ENCODE results near the gene G3BP2.

The G3BP2 gene

GRCh38 chr4:75637176-75637575, 36.0 kb downstream of the G3BP2 start:
- DNase-seq, result no peak

DNA sequence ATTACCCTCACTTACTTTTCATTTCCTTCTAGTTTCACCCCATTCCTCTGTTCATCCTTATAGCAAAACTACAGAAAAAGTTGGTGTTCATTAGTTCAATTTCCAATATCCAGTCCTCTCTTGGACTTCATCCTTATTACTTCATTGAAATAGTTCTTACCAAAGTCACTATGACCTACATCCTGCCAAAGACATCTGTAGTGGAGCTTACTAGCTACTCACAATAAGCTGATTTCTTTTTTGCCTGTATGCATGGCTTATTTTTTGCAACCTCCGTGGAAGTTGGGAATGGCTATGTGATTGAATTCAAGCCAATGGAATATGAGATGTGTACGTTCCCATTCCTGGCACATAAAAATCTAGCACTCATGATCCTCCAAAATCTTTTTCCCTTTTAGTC, 38.3 kb downstream of the G3BP2 start:
- DNase-seq, result no peak

DNA sequence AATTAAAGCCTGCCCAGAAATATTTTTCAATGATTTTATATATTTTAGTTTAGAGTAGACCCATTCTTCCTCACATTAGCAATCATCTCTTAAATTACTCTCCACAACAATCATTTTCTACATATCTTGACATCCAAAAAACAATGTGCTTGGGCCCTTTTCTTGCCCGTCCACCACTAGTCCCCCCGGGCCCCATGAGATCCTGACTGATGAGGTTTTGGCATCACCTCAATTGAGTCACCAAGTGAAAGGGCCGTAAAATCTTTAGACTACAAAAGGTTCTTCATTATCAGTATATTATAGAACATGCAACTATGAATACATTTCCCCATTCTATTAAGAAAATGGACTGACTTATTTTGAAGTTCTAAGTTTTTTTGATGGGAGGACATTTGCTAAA, 38.9 kb downstream of the G3BP2 start:
- DNase-seq, result no peak

DNA sequence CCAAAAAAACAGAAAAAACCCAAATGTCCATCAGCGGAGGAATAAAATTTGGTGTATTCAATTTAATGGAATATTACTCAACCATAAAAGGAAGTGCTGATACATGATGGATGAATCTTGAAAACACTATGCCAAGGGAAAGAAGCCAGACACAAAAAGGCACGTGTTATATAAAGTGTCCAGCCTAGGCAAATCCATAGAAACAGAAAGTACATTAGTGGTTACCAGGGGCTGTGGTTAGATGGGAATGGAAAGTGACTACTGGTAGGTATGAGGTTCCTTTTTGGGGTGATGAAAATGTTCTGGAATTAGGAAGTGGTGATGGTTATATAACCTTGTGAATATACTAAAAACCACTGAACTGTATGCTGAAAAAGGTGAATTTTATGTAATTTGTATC, 39.4 kb downstream of the G3BP2 start:
- DNase-seq, result no peak

- DNase-seq, result no peak
These were observed 42.3 kb downstream of the G3BP2 start for GRCh38 chr4:75630937-75631329.

DNA sequence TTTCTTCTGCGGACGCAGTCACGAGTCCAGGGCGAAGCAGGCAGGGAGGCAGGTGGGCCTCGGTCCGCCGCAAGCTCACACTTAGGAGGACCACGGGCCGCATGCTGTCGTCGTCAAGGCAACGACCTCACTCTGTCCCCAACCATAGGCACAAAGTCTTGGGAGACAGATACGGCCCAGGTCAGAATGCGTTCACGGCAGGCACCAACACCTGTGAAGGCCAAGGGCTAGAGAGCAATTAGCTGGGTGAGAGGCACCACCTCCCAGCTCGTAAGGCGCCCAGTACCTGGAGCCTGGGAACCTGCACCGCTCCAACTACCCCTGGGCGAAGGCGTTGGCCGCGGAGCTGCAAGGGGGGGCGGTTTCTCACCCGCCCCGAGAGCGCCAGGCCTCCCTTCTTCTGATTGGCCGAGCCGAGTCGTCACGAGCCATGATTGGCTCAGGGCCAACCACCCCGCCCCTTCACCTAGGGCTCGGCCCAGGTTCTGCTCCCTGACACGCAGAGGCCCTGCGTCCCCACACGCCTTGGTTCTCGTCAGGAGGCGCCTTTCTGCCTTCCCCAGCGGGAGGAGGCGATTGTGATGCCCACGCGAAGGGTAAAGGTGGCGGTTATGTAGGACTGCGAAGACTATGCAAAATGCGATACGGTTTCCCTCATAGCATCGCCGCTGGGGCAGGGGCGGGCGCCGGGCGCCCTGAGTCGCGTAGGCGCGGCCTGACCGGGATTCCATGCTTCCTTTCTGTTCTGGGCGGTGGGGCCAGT, 42.9 kb downstream of the G3BP2 start, which contains the start of gene CDKL2:
TSS of gene CDKL2 (minus strand) at position 355 of the 763 bp plus-strand sequence. CDS start 4,540 bp downstream, outside the sequence.
- DNase-seq, result no peak

DNA sequence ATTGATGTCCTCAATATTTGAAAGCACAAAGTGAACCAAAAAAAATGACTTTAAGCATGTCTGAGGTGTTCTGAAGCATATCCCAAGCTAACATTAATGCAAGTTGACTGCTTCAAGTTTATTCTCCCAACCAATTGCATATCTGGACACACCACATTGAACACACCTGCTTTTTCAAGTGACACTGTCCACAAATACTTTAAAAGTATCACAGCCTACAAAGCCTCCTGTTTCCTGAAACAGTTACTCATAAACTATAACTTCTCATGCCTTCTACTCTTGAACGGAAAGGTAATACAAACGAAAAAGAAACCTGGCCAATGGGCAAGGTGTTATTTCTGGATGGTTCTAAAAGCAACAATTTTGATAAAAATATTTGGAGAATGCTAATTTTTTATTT, 44.0 kb downstream of the G3BP2 start:
- no peak for DNase-seq

DNA sequence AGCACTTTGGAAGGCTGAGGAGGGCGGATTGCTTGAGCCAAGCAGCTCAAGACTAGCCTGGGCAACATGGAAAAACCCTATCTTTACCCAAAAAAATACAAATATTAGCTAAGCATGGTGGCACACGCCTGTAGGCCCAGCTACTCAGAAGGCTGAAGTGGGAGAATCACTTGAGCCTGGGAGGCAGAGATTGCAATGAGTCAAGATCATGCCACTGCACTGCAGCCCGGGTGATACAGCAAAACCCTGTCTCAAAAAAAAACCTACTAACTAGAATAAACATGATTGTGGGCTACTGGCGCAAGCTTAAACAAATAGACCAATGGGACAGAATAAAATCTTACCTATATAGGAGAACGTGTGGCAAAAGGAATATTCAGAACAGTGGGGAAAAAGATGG, 50.2 kb downstream of the G3BP2 start:
- DNase-seq, result no peak

DNA sequence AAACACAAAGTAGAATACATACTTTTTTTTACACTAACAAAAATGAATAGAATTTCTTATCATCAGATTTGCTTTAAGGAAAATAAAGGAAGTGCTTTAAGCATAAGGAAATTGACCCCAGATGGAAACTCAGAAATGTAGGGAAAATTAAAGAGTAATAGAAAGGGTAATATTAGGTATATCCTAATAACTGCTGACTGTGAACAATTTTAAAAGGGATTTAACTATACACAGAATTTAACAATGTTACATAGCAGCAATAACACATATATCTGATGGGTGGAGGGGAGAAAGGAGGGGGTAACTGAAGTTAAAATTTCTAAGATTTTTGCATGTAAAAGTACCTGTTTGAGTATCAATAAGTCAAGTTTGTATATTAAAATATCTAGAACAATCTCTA, 51.5 kb downstream of the G3BP2 start:
- no peak for DNase-seq

DNA sequence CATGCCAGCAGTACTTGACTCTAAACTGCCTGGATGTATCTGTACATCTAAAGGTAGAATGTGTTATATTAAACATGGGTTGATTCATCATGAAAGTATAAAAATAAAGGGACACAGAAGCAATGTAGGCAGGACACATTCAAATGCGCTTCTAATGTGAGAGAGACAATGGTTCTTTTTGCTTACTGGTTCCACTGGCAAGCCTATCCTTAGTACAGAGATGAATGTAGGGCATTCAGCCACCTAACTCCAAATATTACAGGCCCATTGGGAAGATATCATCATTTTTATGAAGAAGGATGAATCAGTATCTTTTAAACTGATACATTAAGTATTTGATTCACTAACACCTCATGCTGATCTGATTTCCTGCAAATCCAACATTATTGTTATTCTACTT, 60.9 kb downstream of the G3BP2 start:
- DNase-seq, result no peak

DNA sequence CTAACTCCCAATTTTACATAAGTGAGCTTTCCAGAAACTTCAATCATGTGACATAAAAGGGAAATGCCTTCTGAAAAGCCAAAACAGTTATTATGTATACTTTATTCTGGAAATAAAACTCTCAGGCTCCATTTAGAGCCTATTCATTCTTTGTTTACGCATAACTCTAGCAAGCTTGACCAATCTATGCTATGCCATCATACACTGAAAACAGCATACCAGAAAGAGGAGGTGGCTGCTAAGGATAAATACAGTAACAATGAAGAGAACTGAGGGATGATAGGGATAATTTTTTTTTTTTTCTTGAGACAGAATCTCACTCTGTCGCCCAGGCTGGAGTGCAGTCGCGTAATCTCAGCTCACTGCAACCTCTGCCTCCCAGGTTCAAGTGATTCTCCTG, 67.3 kb downstream of the G3BP2 start:
- no peak for DNase-seq

- no peak for DNase-seq
These were observed 73.6 kb downstream of the G3BP2 start for GRCh38 chr4:75599647-75600046.

DNA sequence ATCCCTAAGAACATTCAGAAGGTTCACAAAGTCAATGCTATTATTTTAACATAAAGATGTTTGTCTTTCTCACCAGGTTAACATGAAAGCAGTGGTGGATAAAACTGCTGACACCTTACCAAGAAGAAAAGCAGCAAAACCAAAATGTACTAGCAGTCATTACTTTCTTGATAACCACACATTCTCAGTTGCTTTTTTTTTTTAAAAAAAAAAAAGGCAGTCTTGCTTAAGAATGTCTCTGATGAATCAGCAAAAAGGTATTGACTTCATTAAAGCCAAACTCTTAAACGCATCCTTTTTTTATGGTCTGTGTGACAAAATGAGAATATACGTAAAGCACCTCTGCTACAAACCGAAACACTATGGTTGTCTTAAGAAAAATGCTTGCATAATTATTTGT, 74.8 kb downstream of the G3BP2 start:
- no peak for DNase-seq

- DNase-seq, result no peak
These were observed 77.2 kb downstream of the G3BP2 start for GRCh38 chr4:75596061-75596460.

GRCh38 chr4:75593393-75593792, 79.8 kb downstream of the G3BP2 start:
- no peak for DNase-seq

Data from NCI-H1694 (cell line).